BJ (cell line): ENCODE measurements around the gene SIRPA. TPM values are rescaled to one million over a fixed set of nuclear protein-coding genes. Genes with fewer than 3 reads are reported as not detected.

Source experiments
- CTCF ChIA-PET: fragments of 350-600 bp; formaldehyde crosslinking; extraction: SDS; loops from one replicate; lab custom pipeline; 2021; ENCODE audit warnings: antibody characterized with exemption, inconsistent platforms; lab: Yijun Ruan, JAX
- POLR2A ChIA-PET: fragments of 300-600 bp; sonication (Branson Sonifier 250); formaldehyde crosslinking; extraction: SDS; loops from one replicate; lab custom pipeline; 2021; ENCODE audit warnings: antibody characterized with exemption; lab: Charles Lee
- DNase-seq: peaks from one replicate; pipeline ENCODE4 v3.0.0-alpha.2; 2011; ENCODE audit warnings: low read depth
- H3K27me3 ChIP-seq: 2 replicates; pipeline ENCODE4 v1.6.0; 2011; ENCODE audit warnings: low read length; ENCODE audit not compliant: control insufficient read depth, insufficient read depth
- H3K36me3 ChIP-seq: 2 replicates; pipeline ENCODE4 v1.5.1; 2011; ENCODE audit warnings: low read length; ENCODE audit not compliant: control insufficient read depth, insufficient read depth
- H3K4me3 ChIP-seq: 2 replicates; pipeline ENCODE4 v1.5.1; 2011; ENCODE audit warnings: low read depth, mild to moderate bottlenecking, control low read depth, low read length
- CTCF ChIP-seq: IDR thresholded peaks from 2 replicates; pipeline ENCODE4 v1.5.1; 2011; ENCODE audit warnings: low read depth, mild to moderate bottlenecking, control low read depth, inconsistent platforms, low read length, moderate library complexity; ENCODE audit not compliant: insufficient read depth
- polyA plus RNA-seq: library from polyadenylated mRNA; depleted of rRNA; stranded (reverse); fragments of >200 nt; gene quantifications from 2 replicates; pipeline ENCODE4 v1.2.3, GENCODE V29; 2011

The SIRPA gene
- polyA plus RNA-seq, 1 experiment, result 34.1 TPM

- no peak for TF ChIP-seq CTCF
- Histone ChIP-seq H3K27me3 (no peaks in the 10 kb centered on the region; the same call in 1 of the 2 replicates), H3K36me3 (peaks cover 6% of the 10 kb centered on the region), H3K4me3 (no peak overlapping the region)
- CTCF ChIA-PET, result interaction anchor here (1.2 kb wide), 1 partner anchor 138 kb away, joined by 3 read pairs; no protein-coding TSS in a partner anchor
- POLR2A ChIA-PET, result interaction anchor here (0.7 kb wide), 1 partner anchor 419 kb away, joined by 6 read pairs; no protein-coding TSS in a partner anchor
- DNase-seq, result no peak
Observed at GRCh38 chr20:1938464-1939269, 43.5 kb downstream of the SIRPA start.

- POLR2A ChIA-PET, result no interaction called here
- Histone ChIP-seq H3K4me3 (no peak overlapping the region), H3K27me3 (peaks cover under 1% of the 10 kb centered on the region; the same call in 1 of the 2 replicates), H3K36me3 (peaks cover 6% of the 10 kb centered on the region)
- CTCF ChIA-PET, result interaction anchor here (1.2 kb wide), 1 partner anchor 139 kb away, joined by 3 read pairs; no protein-coding TSS in a partner anchor
- DNase-seq, result no peak
- TF ChIP-seq CTCF, result no peak
Observed at GRCh38 chr20:1939270-1939595, 44.0 kb downstream of the SIRPA start.

- Histone ChIP-seq H3K36me3 (peaks cover 5% of the 10 kb centered on the region), H3K4me3 (no peak overlapping the region), H3K27me3 (peaks cover 8% of the 10 kb centered on the region)
- DNase-seq, result no peak
- TF ChIP-seq CTCF, result no peak
- ChIA-PET POLR2A (no interaction called here), CTCF (no interaction called here)
Observed at GRCh38 chr20:1940581-1940980, 45.4 kb downstream of the SIRPA start.

- peaks cover 10% of the 10 kb centered on the region for H3K27me3 ChIP-seq
- TF ChIP-seq CTCF, result no peak
- no peak overlapping the region for H3K4me3 ChIP-seq
- DNase-seq, result no peak
- CTCF ChIA-PET, result no interaction called here
- peaks cover 4% of the 10 kb centered on the region for H3K36me3 ChIP-seq
- POLR2A ChIA-PET, result no interaction called here
Observed at GRCh38 chr20:1941226-1941625, 46.0 kb downstream of the SIRPA start.

- DNase-seq, result no peak
- Histone ChIP-seq H3K36me3 (peaks cover 4% of the 10 kb centered on the region), H3K4me3 (no peak overlapping the region), H3K27me3 (peaks cover 16% of the 10 kb centered on the region)
- CTCF ChIA-PET, result no interaction called here
- TF ChIP-seq CTCF, result no peak
- POLR2A ChIA-PET, result no interaction called here
Observed at GRCh38 chr20:1942061-1942460, 46.9 kb downstream of the SIRPA start.
